PC-3 (cell line): ENCODE measurements around the gene SLC22A17. TPM values are rescaled to one million over a fixed set of nuclear protein-coding genes. Genes with fewer than 3 reads are reported as not detected.
"Not testable (repeated sequence)": the region's sequence is repeated elsewhere in the genome, so short reads cannot be mapped to it uniquely, and the experiment has no call there.

Experiments
- ATAC-seq: fragments of 200-7000 bp; cut with Tn5 transposase; 2 replicates; pipeline ENCODE4 v1.9.1; 2020; ENCODE audit warnings: mild to moderate bottlenecking, moderate library complexity
- BruUV-seq: library from RNA; stranded (reverse); fragments of 400-500 nt; replicated peaks from 2 replicates; lab custom pipeline; 2021; lab: Mats Ljungman, UMichigan
- CTCF ChIA-PET: fragments of 300-600 bp; sonication (Branson Sonifier 250); formaldehyde crosslinking; loops from one replicate; lab custom pipeline; 2022; ENCODE audit warnings: antibody characterized with exemption; lab: Charles Lee
- POLR2A ChIA-PET: fragments of 300-600 bp; sonication (Branson Sonifier 250); formaldehyde crosslinking; loops from one replicate; lab custom pipeline; 2022; ENCODE audit warnings: antibody characterized with exemption; ENCODE audit not compliant: unreplicated experiment; lab: Charles Lee
- DNase-seq: peaks from one replicate; pipeline ENCODE4 v3.0.0-alpha.2; 2015
- H2AFZ ChIP-seq: fragments of 300-600 bp; sonication (generic); 2 replicates; pipeline ENCODE4 v1.6.0; 2016; ENCODE audit warnings: antibody characterized with exemption, low read length
- H3F3A ChIP-seq: fragments of 300-600 bp; sonication (generic); one replicate; pipeline ENCODE4 v1.6.0; 2017; ENCODE audit warnings: antibody characterized with exemption, low read length, control low read depth, mild to moderate bottlenecking; ENCODE audit not compliant: unreplicated experiment
- H3K27ac ChIP-seq: fragments of 300-600 bp; sonication (generic); 2 replicates; pipeline ENCODE4 v1.5.1; 2016; ENCODE audit warnings: mild to moderate bottlenecking, low read length
- H3K27me3 ChIP-seq: fragments of 300-600 bp; sonication (generic); 2 replicates; pipeline ENCODE4 v1.6.1; 2016; ENCODE audit warnings: low read length, mixed read lengths
- H3K36me3 ChIP-seq: fragments of 300-600 bp; sonication (generic); 2 replicates; pipeline ENCODE4 v1.6.1; 2016; ENCODE audit warnings: low read depth, mixed run types, low read length, mixed read lengths
- H3K4me1 ChIP-seq: fragments of 300-600 bp; sonication (generic); 2 replicates; pipeline ENCODE4 v1.5.1; 2016; ENCODE audit warnings: low read length; ENCODE audit not compliant: insufficient read depth
- H3K4me2 ChIP-seq: fragments of 300-600 bp; sonication (generic); 2 replicates; pipeline ENCODE4 v1.6.0; 2016; ENCODE audit warnings: low read length
- H3K4me3 ChIP-seq: fragments of 300-600 bp; sonication (generic); 2 replicates; pipeline ENCODE4 v1.5.1; 2016; ENCODE audit warnings: mild to moderate bottlenecking, low read length, mixed read lengths
- H3K79me2 ChIP-seq: fragments of 300-600 bp; sonication (generic); 2 replicates; pipeline ENCODE4 v1.6.1; 2017; ENCODE audit warnings: low read length, mixed read lengths
- H3K9ac ChIP-seq: fragments of 300-600 bp; sonication (generic); 2 replicates; pipeline ENCODE4 v1.6.0; 2016; ENCODE audit warnings: mild to moderate bottlenecking, low read length
- H3K9me2 ChIP-seq: fragments of 300-600 bp; sonication (generic); replicated peaks from 2 replicates; pipeline ENCODE4 v1.6.1; 2016; ENCODE audit warnings: mixed run types, low read length, mixed read lengths
- H3K9me3 ChIP-seq: fragments of 300-600 bp; sonication (generic); 2 replicates; pipeline ENCODE4 v1.6.1; 2016; ENCODE audit warnings: low read length, mixed read lengths
- H4K20me1 ChIP-seq: fragments of 300-600 bp; sonication (generic); 2 replicates; pipeline ENCODE4 v1.6.1; 2016; ENCODE audit warnings: low read length, mixed read lengths
- CTCF ChIP-seq: fragments of 300-600 bp; sonication (generic); conservative IDR thresholded peaks from 2 replicates; pipeline ENCODE4 v1.5.1; 2017; ENCODE audit warnings: antibody characterized with exemption, low read depth, mild to moderate bottlenecking, low read length
- EZH2 ChIP-seq: fragments of 300-600 bp; sonication (generic); IDR thresholded peaks from one replicate; pipeline ENCODE4 v1.6.1; 2017; ENCODE audit warnings: antibody characterized with exemption, mild to moderate bottlenecking, low read length; ENCODE audit not compliant: unreplicated experiment
- EZH2phosphoT487 ChIP-seq: fragments of 300-600 bp; sonication (generic); IDR thresholded peaks from 2 replicates; pipeline ENCODE4 v1.6.1; 2018; ENCODE audit warnings: mild to moderate bottlenecking, antibody characterized with exemption, low read length, borderline replicate concordance
- intact Hi-C: fragments of 100-400 bp; cut with micrococcal nuclease; formaldehyde crosslinking; loops from 2 replicates; pipeline ENCODE4 v1.9.0; 2023
- total RNA-seq: library from RNA; depleted of rRNA; stranded (reverse); fragments of >200 nt; gene quantifications from 2 replicates; pipeline ENCODE4 v1.2.3, GENCODE V29; 2014

The SLC22A17 gene
- total RNA-seq, 1 experiment from 2014 or later, result 12.0 TPM

DNA sequence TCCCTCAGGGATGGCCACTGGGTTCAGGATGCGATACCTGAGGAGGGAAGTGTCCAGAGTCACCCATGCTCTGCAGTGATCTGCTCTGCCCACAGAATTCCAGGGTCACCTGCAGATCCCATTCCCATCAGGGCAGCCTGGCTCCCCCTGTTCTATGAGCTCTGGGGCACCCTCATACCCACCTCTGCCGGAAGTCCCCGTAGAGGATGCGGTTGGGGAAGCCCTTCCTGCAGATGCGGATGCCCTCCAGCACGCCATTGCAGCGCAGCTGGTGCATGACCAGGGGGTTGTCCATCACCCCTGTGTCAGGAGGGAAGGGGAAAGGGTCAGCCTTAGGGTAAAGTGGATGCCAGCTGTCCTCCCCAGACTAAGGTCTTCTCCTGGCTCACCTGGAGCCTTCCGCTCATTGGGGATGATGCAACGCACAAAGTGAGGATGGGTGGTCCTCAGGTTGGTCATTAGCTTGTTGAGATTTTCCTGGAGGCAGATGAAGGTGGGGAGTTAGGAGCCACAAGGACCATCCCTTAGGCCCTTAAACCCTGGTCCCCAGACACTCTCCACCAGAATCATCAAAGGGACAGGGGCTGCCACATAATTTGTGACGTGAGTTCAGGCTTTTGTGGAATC, 44.2 kb upstream of the SLC22A17 start:
- ATAC-seq, result no peak
- BruUV-seq, result no TSS peak
- intact Hi-C loops, result no loop called here
- Histone ChIP-seq H3K4me2 (no peak overlapping the region), H3K4me1 (no peaks in the 10 kb centered on the region), H3K27ac (no peak overlapping the region), H3F3A (no peaks in the 10 kb centered on the region), H3K79me2 (no peaks in the 10 kb centered on the region), H3K9me2 (no peaks in the 10 kb centered on the region), H4K20me1 (no peaks in the 10 kb centered on the region), H3K4me3 (no peak overlapping the region), H3K27me3 (peaks cover 59% of the 10 kb centered on the region), H3K9me3 (no peaks in the 10 kb centered on the region), H2AFZ (no peak overlapping the region), H3K9ac (no peak overlapping the region), H3K36me3 (no peaks in the 10 kb centered on the region)
- POLR2A ChIA-PET, result no interaction called here
- TF ChIP-seq EZH2 (no peak), EZH2phosphoT487 (no peak), CTCF (no peak)
- CTCF ChIA-PET, result no interaction called here
- no peak for DNase-seq

DNA sequence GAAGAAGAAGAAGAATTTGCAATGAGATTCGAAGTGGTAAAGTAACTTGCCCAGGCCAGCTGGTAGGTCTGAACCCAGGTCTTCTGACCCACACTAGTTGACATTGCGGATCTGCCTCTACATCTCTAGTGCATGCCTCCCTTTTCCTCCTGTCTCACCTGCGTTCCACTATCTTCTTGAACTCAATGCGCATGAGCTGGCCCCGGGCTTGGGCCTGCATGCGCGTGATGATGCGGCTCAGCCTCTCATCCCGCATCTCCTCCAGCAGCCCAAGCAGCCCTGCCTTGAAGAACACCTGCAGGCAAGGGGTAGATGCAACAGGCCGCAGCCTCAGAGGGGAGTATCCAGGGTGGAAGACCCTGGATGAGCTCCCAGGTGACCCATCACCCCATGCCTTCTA, 43.4 kb upstream of the SLC22A17 start:
- Histone ChIP-seq H3K27ac (no peak overlapping the region), H3K36me3 (no peaks in the 10 kb centered on the region), H3K4me1 (no peaks in the 10 kb centered on the region), H3K9ac (no peak overlapping the region), H3K27me3 (peaks cover 60% of the 10 kb centered on the region), H3K79me2 (no peaks in the 10 kb centered on the region), H3K4me3 (no peak overlapping the region), H3K4me2 (no peak overlapping the region), H2AFZ (no peak overlapping the region), H3K9me2 (no peaks in the 10 kb centered on the region), H4K20me1 (no peaks in the 10 kb centered on the region), H3K9me3 (no peaks in the 10 kb centered on the region), H3F3A (no peaks in the 10 kb centered on the region)
- BruUV-seq, result no TSS peak
- POLR2A ChIA-PET, result no interaction called here
- DNase-seq, result no peak
- TF ChIP-seq EZH2phosphoT487 (no peak), CTCF (no peak), EZH2 (no peak)
- intact Hi-C loops, result no loop called here
- ATAC-seq, result no peak
- CTCF ChIA-PET, result no interaction called here

DNA sequence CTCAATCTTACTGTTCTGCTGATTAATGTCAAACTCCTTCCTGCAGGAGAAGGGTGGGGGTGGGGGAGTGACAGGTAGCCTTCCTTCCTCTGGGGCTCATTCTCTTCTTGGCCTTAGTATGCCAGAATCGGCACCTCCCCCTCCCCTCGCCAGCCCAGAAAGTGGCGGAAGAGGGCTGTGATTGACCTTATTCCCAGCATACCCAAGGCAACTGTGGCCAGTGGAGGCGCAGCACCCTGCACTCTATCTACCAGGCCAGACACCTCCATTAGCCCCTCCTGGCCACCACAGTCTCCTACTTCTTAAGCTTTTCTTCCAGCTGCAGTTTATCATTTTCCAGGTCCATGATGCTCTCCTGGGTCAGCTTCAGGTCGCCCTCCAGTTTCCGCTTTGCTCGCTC, 39.9 kb upstream of the SLC22A17 start:
- no peak for TF ChIP-seq EZH2phosphoT487
- no peak for TF ChIP-seq EZH2
- no peak for TF ChIP-seq CTCF
- H3K9ac ChIP-seq, result no peak overlapping the region
- H4K20me1 ChIP-seq, result no peaks in the 10 kb centered on the region
- no TSS peak for BruUV-seq
- peaks cover 71% of the 10 kb centered on the region for H3K27me3 ChIP-seq
- DNase-seq (no peak), ATAC-seq (no peak)
- no peaks in the 10 kb centered on the region for H3K79me2 ChIP-seq
- CTCF ChIA-PET, result no interaction called here
- H3K4me1 ChIP-seq, result no peaks in the 10 kb centered on the region
- H3K9me2 ChIP-seq, result no peaks in the 10 kb centered on the region
- no peaks in the 10 kb centered on the region for H3F3A ChIP-seq
- no peak overlapping the region for H2AFZ ChIP-seq
- intact Hi-C loops, result no loop called here
- POLR2A ChIA-PET, result no interaction called here
- H3K4me2 ChIP-seq, result no peak overlapping the region
- no peak overlapping the region for H3K4me3 ChIP-seq
- no peaks in the 10 kb centered on the region for H3K9me3 ChIP-seq
- no peak overlapping the region for H3K27ac ChIP-seq
- H3K36me3 ChIP-seq, result no peaks in the 10 kb centered on the region

DNA sequence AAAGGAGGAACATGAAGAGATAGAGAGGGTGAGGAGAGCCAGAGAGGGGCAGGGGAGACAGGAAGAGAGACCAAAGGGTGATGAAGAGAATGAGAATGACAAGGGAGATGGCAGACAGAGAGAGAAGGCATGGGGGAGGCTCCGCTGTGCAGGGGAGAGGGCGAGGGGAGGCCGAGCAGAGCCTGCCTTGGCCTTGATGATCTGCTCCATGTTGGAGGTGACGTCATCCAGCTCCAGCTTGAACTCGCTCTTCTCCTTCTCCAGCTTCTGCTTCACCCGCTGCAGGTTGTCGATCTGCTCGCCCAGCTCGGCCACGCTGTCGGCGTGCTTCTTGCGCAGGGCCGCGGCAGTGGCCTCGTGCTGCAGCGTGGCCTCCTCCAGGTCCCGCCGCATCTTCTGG, 37.2 kb upstream of the SLC22A17 start:
- ATAC-seq, H3K4me2 ChIP-seq, H3F3A ChIP-seq, DNase-seq, BruUV-seq, H3K4me1 ChIP-seq, H3K9ac ChIP-seq, H3K9me3 ChIP-seq, H3K4me3 ChIP-seq, H2AFZ ChIP-seq, H3K36me3 ChIP-seq, H3K79me2 ChIP-seq, intact Hi-C loops, H4K20me1 ChIP-seq, POLR2A ChIA-PET, H3K27ac ChIP-seq, CTCF ChIA-PET, H3K9me2 ChIP-seq: not testable (repeated sequence)
- H3K27me3 ChIP-seq, result peaks cover 70% of the 10 kb centered on the region
